Mesenchymal stem cell (in vitro differentiated cells and primary cell): ENCODE measurements around the gene SLC20A1.
"Not testable (repeated sequence)": the region's sequence is repeated elsewhere in the genome, so short reads cannot be mapped to it uniquely, and the experiment has no call there.

Experiments
- DNase-seq: peaks from one replicate; pipeline ENCODE4 v3.0.0-alpha.2; 2013
- H2AFZ ChIP-seq: one replicate; pipeline ENCODE4 v1.6.1; 2013; ENCODE audit warnings: low read depth, mild to moderate bottlenecking, control low read depth, inconsistent platforms, low read length, moderate library complexity
- H2AK5ac ChIP-seq: 2 replicates; pipeline ENCODE4 v1.6.1; 2013; ENCODE audit warnings: low read length, moderate library complexity, mild to moderate bottlenecking, inconsistent platforms; ENCODE audit not compliant: severe bottlenecking
- H2BK120ac ChIP-seq: one replicate; pipeline ENCODE4 v1.6.1; 2013; ENCODE audit warnings: low read depth, mild to moderate bottlenecking, inconsistent platforms, low read length, moderate library complexity
- H2BK12ac ChIP-seq, 2 experiments: one replicate each; pipeline ENCODE4 v1.6.1; 2013; ENCODE audit warnings: inconsistent platforms in 2 of 2, low read length in 2 of 2, mild to moderate bottlenecking in 2 of 2, moderate library complexity in 2 of 2, control low read depth in 1 of 2
- H2BK15ac ChIP-seq: one replicate; pipeline ENCODE4 v1.6.1; 2013; ENCODE audit warnings: mild to moderate bottlenecking, low read depth, inconsistent platforms; ENCODE audit not compliant: poor library complexity, severe bottlenecking
- H2BK5ac ChIP-seq: 2 replicates; pipeline ENCODE4 v1.6.1; 2013; ENCODE audit warnings: low read depth, mild to moderate bottlenecking, low read length, control low read depth, inconsistent platforms; ENCODE audit not compliant: poor library complexity, severe bottlenecking
- H3K14ac ChIP-seq, 2 experiments: one replicate each; pipeline ENCODE4 v1.6.1; 2013; ENCODE audit warnings: inconsistent platforms in 2 of 2, low read length in 2 of 2, control low read depth in 1 of 2, mild to moderate bottlenecking in 1 of 2, moderate library complexity in 1 of 2
- H3K18ac ChIP-seq, 2 experiments: one replicate each; pipeline ENCODE4 v1.6.1; 2013; ENCODE audit warnings: inconsistent platforms in 2 of 2, low read length in 2 of 2, control low read depth in 1 of 2, low read depth in 1 of 2, mild to moderate bottlenecking in 1 of 2
- H3K23ac ChIP-seq, 2 experiments: one replicate each; pipeline ENCODE4 v1.6.1; 2013; ENCODE audit warnings: inconsistent platforms in 2 of 2, low read length in 2 of 2, mild to moderate bottlenecking in 2 of 2, moderate library complexity in 2 of 2, control low read depth in 1 of 2
- H3K27ac ChIP-seq: 2 replicates; pipeline ENCODE4 v1.5.1; 2013; ENCODE audit warnings: mild to moderate bottlenecking, moderate library complexity, low read length, control low read depth, inconsistent platforms; ENCODE audit not compliant: poor library complexity, severe bottlenecking
- H3K27me3 ChIP-seq, 2 experiments: 2 replicates each; pipeline versions ENCODE4 v1.6.1 to v1.7.0; 2013; ENCODE audit warnings: low read length in 2 of 2, mild to moderate bottlenecking in 2 of 2, moderate library complexity in 2 of 2, control low read depth in 1 of 2, inconsistent platforms in 1 of 2; ENCODE audit not compliant: control insufficient read depth in 1 of 2, insufficient read depth in 1 of 2
- H3K36me3 ChIP-seq, 2 experiments: 2 replicates each; pipeline versions ENCODE4 v1.6.1 to v1.7.0; 2013; ENCODE audit warnings: low read length in 2 of 2, control low read depth in 1 of 2, inconsistent platforms in 1 of 2, low read depth in 1 of 2, mild to moderate bottlenecking in 1 of 2; ENCODE audit not compliant: insufficient read depth in 2 of 2, control insufficient read depth in 1 of 2
- H3K4ac ChIP-seq, 2 experiments: one replicate each; pipeline ENCODE4 v1.6.1; 2013; ENCODE audit warnings: inconsistent platforms in 2 of 2, low read length in 2 of 2, mild to moderate bottlenecking in 2 of 2, moderate library complexity in 2 of 2, control low read depth in 1 of 2, low read depth in 1 of 2
- H3K4me1 ChIP-seq: 2 replicates; pipeline ENCODE4 v1.6.1; 2013; ENCODE audit warnings: low read depth, low read length, control low read depth; ENCODE audit not compliant: control insufficient read depth, insufficient read depth
- H3K4me2 ChIP-seq: 2 replicates; pipeline ENCODE4 v1.6.1; 2013; ENCODE audit warnings: low read length, mild to moderate bottlenecking, inconsistent platforms; ENCODE audit not compliant: poor library complexity, severe bottlenecking
- H3K4me3 ChIP-seq, 2 experiments: 2 replicates each; pipeline versions ENCODE4 v1.5.1 to v1.7.0; 2013; ENCODE audit warnings: low read length in 2 of 2, mild to moderate bottlenecking in 2 of 2, control low read depth in 1 of 2, low read depth in 1 of 2; ENCODE audit not compliant: insufficient read depth in 1 of 2
- H3K79me1 ChIP-seq: replicated peaks from 2 replicates; pipeline ENCODE4 v1.6.1; 2013; ENCODE audit warnings: mild to moderate bottlenecking, control low read depth, low read length, inconsistent platforms; ENCODE audit not compliant: poor library complexity, severe bottlenecking
- H3K9ac ChIP-seq: 2 replicates; pipeline ENCODE4 v1.7.0; 2013; ENCODE audit warnings: mild to moderate bottlenecking, low read length, moderate library complexity
- H3K9me3 ChIP-seq: 2 replicates; pipeline ENCODE4 v1.7.0; 2013; ENCODE audit warnings: mild to moderate bottlenecking, low read length; ENCODE audit not compliant: control insufficient read depth
- H4K8ac ChIP-seq: one replicate; pipeline ENCODE4 v1.6.1; 2013; ENCODE audit warnings: inconsistent platforms, mild to moderate bottlenecking, low read length, moderate library complexity
- H4K91ac ChIP-seq: one replicate; pipeline ENCODE4 v1.6.1; 2013; ENCODE audit warnings: mild to moderate bottlenecking, low read length, inconsistent platforms
- WGBS: methylation state at CpG from one replicate; pipeline ENCODE4 v1.1.7; 2013; ENCODE audit warnings: mixed read lengths; 5-methylcytosine and 5-hydroxymethylcytosine counted together

Gene SLC20A1

DNA sequence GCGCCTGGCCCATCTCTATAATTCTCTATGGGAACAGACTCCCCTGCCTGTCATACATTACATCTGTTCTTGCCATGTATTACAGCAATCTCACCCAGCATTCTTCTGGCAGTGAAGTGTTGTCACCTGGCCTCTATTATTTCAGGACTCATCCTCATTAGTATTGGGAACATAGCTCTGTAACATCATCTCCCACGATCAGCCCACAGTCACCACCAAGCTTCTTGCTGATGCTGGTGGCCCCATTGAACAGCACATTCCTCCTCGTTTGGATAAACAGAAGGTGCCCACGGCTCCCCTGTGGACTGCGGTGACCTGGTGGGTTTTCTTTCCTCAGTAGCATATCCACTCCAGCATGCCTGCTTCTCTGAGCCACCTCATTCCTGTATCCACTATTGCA, 39.8 kb upstream of the SLC20A1 start:
- H3K27me3 ChIP-seq: no peaks in the 10 kb centered on the region
- H2BK12ac ChIP-seq: no peak overlapping the region
- H4K8ac ChIP-seq: no peak overlapping the region
- H3K18ac ChIP-seq: no peak overlapping the region
- no peak overlapping the region for H2AFZ ChIP-seq
- WGBS: 81% methylated on average over 5 of the region's 5 CpGs
- no peaks in the 10 kb centered on the region for H3K4me1 ChIP-seq
- no peaks in the 10 kb centered on the region for H3K79me1 ChIP-seq
- H3K9me3 ChIP-seq: no peaks in the 10 kb centered on the region
- no peak overlapping the region for H2BK120ac ChIP-seq
- no peak overlapping the region for H3K23ac ChIP-seq
- H2BK5ac ChIP-seq: no peak overlapping the region
- no peak overlapping the region for H2AK5ac ChIP-seq
- H3K4me2 ChIP-seq: no peak overlapping the region
- DNase-seq: no peak
- H2BK15ac ChIP-seq: no peak overlapping the region
- H3K36me3 ChIP-seq: no peaks in the 10 kb centered on the region
- no peak overlapping the region for H3K9ac ChIP-seq
- no peak overlapping the region for H3K14ac ChIP-seq
- H3K4me3 ChIP-seq: no peak overlapping the region
- H4K91ac ChIP-seq: no peak overlapping the region
- H3K27ac ChIP-seq: no peak overlapping the region
- H3K4ac ChIP-seq: no peak overlapping the region

GRCh38 chr2:112606547-112606946, 39.2 kb upstream of the SLC20A1 start:
- no peak overlapping the region for H2BK5ac ChIP-seq
- H3K23ac ChIP-seq: no peak overlapping the region
- H3K27me3 ChIP-seq: no peaks in the 10 kb centered on the region
- H3K14ac ChIP-seq: no peak overlapping the region
- no peaks in the 10 kb centered on the region for H3K9me3 ChIP-seq
- no peak overlapping the region for H2AFZ ChIP-seq
- no peak overlapping the region for H3K18ac ChIP-seq
- WGBS: 79% methylated on average over 4 of the region's 4 CpGs
- no peak overlapping the region for H3K4me3 ChIP-seq
- H3K79me1 ChIP-seq: no peaks in the 10 kb centered on the region
- DNase-seq: no peak
- no peak overlapping the region for H3K27ac ChIP-seq
- no peak overlapping the region for H3K4ac ChIP-seq
- no peak overlapping the region for H2BK15ac ChIP-seq
- H3K9ac ChIP-seq: no peak overlapping the region
- H2AK5ac ChIP-seq: no peak overlapping the region
- H3K4me2 ChIP-seq: no peak overlapping the region
- no peak overlapping the region for H2BK120ac ChIP-seq
- no peak overlapping the region for H4K91ac ChIP-seq
- H2BK12ac ChIP-seq: no peak overlapping the region
- no peaks in the 10 kb centered on the region for H3K4me1 ChIP-seq
- no peaks in the 10 kb centered on the region for H3K36me3 ChIP-seq
- peak overlapping the region; percentile 59 for H4K8ac ChIP-seq

DNA sequence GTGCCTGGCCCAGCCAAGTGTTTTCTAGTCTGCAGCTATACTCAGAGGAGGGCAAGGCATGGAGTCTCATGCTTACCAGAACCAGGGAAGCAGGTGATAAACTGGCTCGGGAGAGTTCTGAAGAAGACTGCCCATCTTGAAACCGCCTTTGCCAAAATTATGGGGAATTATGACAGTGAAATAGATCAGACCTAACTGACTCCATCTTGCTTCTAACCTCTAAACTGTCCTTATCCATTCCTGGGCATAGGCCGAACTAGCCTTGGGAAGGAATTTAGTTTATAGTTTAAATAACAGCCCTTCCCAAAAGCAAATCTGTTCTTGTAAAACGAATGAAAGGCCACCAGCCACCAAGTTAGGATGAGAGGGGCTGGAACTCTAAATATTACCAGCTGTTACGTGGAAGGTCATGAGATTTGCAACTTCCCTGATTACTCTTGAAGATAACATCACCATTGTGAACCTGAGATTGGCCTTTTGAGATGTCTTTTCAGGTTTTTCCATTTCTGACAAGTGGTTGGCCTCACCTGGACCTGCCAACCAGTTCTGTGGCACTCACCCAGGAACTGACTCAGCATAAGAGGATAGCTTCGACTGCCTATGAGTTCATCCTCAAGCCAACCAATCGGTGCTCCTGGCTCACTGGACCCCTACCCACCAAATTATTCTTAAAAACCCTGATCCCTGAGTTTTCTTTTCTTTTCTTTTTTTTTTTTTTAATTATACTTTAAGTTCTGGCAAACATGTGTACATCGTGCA, 37.9 kb upstream of the SLC20A1 start:
- no peaks in the 10 kb centered on the region for H3K27me3 ChIP-seq

GRCh38 chr2:112609320-112609719, 36.4 kb upstream of the SLC20A1 start:
- not testable (repeated sequence) for H3K79me1 ChIP-seq, H2BK12ac ChIP-seq, H3K4ac ChIP-seq, DNase-seq, H2BK5ac ChIP-seq, H3K9ac ChIP-seq, H3K4me1 ChIP-seq, H2BK15ac ChIP-seq, H3K4me2 ChIP-seq, H3K23ac ChIP-seq, H3K18ac ChIP-seq, H3K4me3 ChIP-seq, H4K91ac ChIP-seq, H4K8ac ChIP-seq, H2AFZ ChIP-seq, H3K36me3 ChIP-seq, H3K27ac ChIP-seq, H3K9me3 ChIP-seq, H2AK5ac ChIP-seq, H3K14ac ChIP-seq, H3K27me3 ChIP-seq, H2BK120ac ChIP-seq
- WGBS: 99% methylated on average over 4 of the region's 4 CpGs

More for the DNA sequence above, 37.9 kb upstream of the SLC20A1 start:
- no peak overlapping the region for H3K23ac ChIP-seq
- H2BK120ac ChIP-seq: no peak overlapping the region
- H3K4me3 ChIP-seq: no peak overlapping the region
- no peaks in the 10 kb centered on the region for H3K4me1 ChIP-seq
- no peaks in the 10 kb centered on the region for H3K79me1 ChIP-seq
- no peak overlapping the region for H4K91ac ChIP-seq
- 85% methylated on average over 6 of the region's 8 CpGs for WGBS
- DNase-seq: no peak
- no peaks in the 10 kb centered on the region for H3K36me3 ChIP-seq
- H2BK12ac ChIP-seq: no peak overlapping the region
- no peak overlapping the region for H2BK5ac ChIP-seq
- H4K8ac ChIP-seq: no peak overlapping the region
- no peak overlapping the region for H3K9ac ChIP-seq
- H3K27ac ChIP-seq: no peak overlapping the region
- H3K4ac ChIP-seq: no peak overlapping the region
- H3K9me3 ChIP-seq: no peaks in the 10 kb centered on the region
- H2BK15ac ChIP-seq: no peak overlapping the region
- no peak overlapping the region for H3K18ac ChIP-seq
- H2AK5ac ChIP-seq: no peak overlapping the region
- H2AFZ ChIP-seq: no peak overlapping the region
- H3K14ac ChIP-seq: no peak overlapping the region
- H3K4me2 ChIP-seq: no peak overlapping the region
